ENCODE data around the gene CLIC1. TPM values are rescaled to one million over a fixed set of nuclear protein-coding genes. Genes with fewer than 3 reads are reported as not detected.
A peak's percentile ranks its signal among the peaks of the same experiment; 100 is the strongest.

CLIC1 gene
- total and polyA plus RNA-seq, 11 donors: 68.0 to 392 (median 124) TPM

GRCh38 chr6:31719001-31719400 is 17.3 kb downstream of the CLIC1 start:
- Histone ChIP-seq H3K9me3 (no peaks in the 10 kb centered on the region), H3K27ac (no peak overlapping the region), H3K36me3 (no peaks in the 10 kb centered on the region), H3K4me3 (no peak overlapping the region), H3K4me1 (no peaks in the 10 kb centered on the region), H3K27me3 (no peaks in the 10 kb centered on the region)
- 81 to 90% (median 87%) methylated on average over 6 of the region's 6 CpGs for WGBS, 4 donors
- no peak for ATAC-seq
- DNase-seq: peak in 1 of 5 donors; percentile 9
- intact Hi-C loops (cut with DNase I): no loop called here
- no peak for TF ChIP-seq POLR2A (IDR thresholded peaks at IDR 0.05)

DNA sequence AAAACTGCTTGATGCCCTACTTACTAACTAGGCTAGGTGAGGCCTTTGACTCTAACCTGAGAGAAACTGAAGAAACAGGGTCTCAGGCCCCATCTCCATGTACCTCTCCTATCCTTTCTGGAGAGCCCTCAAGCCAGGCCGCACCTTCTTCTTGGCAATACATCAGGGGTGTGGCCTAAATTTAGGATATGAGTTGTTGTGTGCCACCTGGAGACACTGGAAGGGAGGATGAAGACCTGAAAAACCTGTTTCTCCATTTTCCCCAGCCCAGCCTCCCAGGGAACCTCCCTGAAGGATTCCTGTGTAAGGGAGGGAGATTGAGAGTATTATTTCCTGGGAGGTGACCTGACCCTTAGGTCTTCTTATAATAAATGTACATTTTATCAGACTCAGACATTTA is 18.1 kb downstream of the CLIC1 start:
- Histone ChIP-seq H3K36me3 (no peaks in the 10 kb centered on the region), H3K4me3 (no peak overlapping the region), H3K9me3 (no peaks in the 10 kb centered on the region), H3K27me3 (no peaks in the 10 kb centered on the region), H3K27ac (no peak overlapping the region), H3K4me1 (no peaks in the 10 kb centered on the region)
- WGBS, 4 donors: 86 to 92% (median 87%) methylated on average over 1 of the region's 1 CpG
- intact Hi-C loops (cut with DNase I): no loop called here
- DNase-seq: no peak
- ATAC-seq: no peak
- TF ChIP-seq POLR2A (IDR thresholded peaks at IDR 0.05): no peak
- TF ChIP-seq, protein P1, sequence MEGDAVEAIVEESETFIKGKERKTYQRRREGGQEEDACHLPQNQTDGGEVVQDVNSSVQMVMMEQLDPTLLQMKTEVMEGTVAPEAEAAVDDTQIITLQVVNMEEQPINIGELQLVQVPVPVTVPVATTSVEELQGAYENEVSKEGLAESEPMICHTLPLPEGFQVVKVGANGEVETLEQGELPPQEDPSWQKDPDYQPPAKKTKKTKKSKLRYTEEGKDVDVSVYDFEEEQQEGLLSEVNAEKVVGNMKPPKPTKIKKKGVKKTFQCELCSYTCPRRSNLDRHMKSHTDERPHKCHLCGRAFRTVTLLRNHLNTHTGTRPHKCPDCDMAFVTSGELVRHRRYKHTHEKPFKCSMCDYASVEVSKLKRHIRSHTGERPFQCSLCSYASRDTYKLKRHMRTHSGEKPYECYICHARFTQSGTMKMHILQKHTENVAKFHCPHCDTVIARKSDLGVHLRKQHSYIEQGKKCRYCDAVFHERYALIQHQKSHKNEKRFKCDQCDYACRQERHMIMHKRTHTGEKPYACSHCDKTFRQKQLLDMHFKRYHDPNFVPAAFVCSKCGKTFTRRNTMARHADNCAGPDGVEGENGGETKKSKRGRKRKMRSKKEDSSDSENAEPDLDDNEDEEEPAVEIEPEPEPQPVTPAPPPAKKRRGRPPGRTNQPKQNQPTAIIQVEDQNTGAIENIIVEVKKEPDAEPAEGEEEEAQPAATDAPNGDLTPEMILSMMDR (IDR thresholded peaks at IDR 0.05): no peak

GRCh38 chr6:31717499-31718222 is 18.7 kb downstream of the CLIC1 start:
- WGBS, 4 donors: 61 to 75% (median 68%) methylated on average over 10 of the region's 10 CpGs

GRCh38 chr6:31715022-31715958 is 21.0 kb downstream of the CLIC1 start, which contains the start of gene LY6G6D:
LY6G6D (plus strand) TSS chr6:31715348; CDS start chr6:31715356, 8 bp downstream.
- Histone ChIP-seq H3K4me1 (peaks cover 0 to 11% (median 0%) of the 10 kb centered on the region in 12 donors), H3K27ac (peak within 1 kb of the TSS in 1 of 12 donors; percentile 51), H3K9me3 (no peaks in the 10 kb centered on the region), H3K36me3 (no peaks in the 10 kb centered on the region), H3K27me3 (no peaks in the 10 kb centered on the region), H3K4me3 (no peak within 1 kb of the TSS)
- no peak for TF ChIP-seq POLR2A (IDR thresholded peaks at IDR 0.05)
- TF ChIP-seq, protein P1 (IDR thresholded peaks at IDR 0.05): no peak
- intact Hi-C loops (cut with DNase I): no loop called here
- ATAC-seq (no peak), DNase-seq (peak in 1 of 5 donors; percentile 6)
- WGBS, 4 donors: 72 to 81% (median 80%) methylated on average over 16 of the region's 16 CpGs

More at GRCh38 chr6:31717499-31718222, 18.7 kb downstream of the CLIC1 start:
- H3K27me3 ChIP-seq: no peaks in the 10 kb centered on the region
- no peak for TF ChIP-seq POLR2A (IDR thresholded peaks at IDR 0.05)
- TF ChIP-seq, protein P1 (IDR thresholded peaks at IDR 0.05): no peak
- H3K4me3 ChIP-seq: no peak overlapping the region
- no peaks in the 10 kb centered on the region for H3K9me3 ChIP-seq
- no peak overlapping the region for H3K27ac ChIP-seq
- H3K4me1 ChIP-seq: no peaks in the 10 kb centered on the region
- no peak for ATAC-seq
- no peak for DNase-seq
- intact Hi-C loops (cut with DNase I): no loop called here
- H3K36me3 ChIP-seq: no peaks in the 10 kb centered on the region
